GM12878 (cell line): ENCODE measurements around the gene BORCS5. TPM values are rescaled to one million over a fixed set of nuclear protein-coding genes. Genes with fewer than 3 reads are reported as not detected.

Experiments used
- ATAC-seq: fragments of 200-7000 bp; cut with Tn5 transposase; 3 replicates; pipeline ENCODE4 v1.9.1; 2020; ENCODE audit warnings: mild to moderate bottlenecking, moderate library complexity
- BruUV-seq: library from RNA; stranded (reverse); fragments of 400-500 nt; replicated peaks from 2 replicates; lab custom pipeline; 2021; lab: Mats Ljungman, UMichigan
- CTCF ChIA-PET: fragments of 300-600 bp; sonication (Branson Sonifier 250); formaldehyde crosslinking; extraction: SDS; loops from one replicate; lab custom pipeline; 2021; ENCODE audit warnings: inconsistent platforms; lab: Yijun Ruan, JAX
- POLR2A ChIA-PET: fragments of 350-600 bp; formaldehyde crosslinking; extraction: SDS; loops from one replicate; lab custom pipeline; 2021; ENCODE audit warnings: inconsistent platforms; lab: Charles Lee
- RAD21 ChIA-PET: fragments of 300-600 bp; sonication (Branson Sonifier 250); formaldehyde crosslinking; loops from one replicate; lab custom pipeline; 2023; ENCODE audit warnings: antibody characterized with exemption; ENCODE audit not compliant: unreplicated experiment; lab: Charles Lee
- SMC1A ChIA-PET: fragments of 300-600 bp; sonication (Branson Sonifier 250); formaldehyde crosslinking; loops from one replicate; lab custom pipeline; 2023; ENCODE audit not compliant: unreplicated experiment, uncharacterized antibody; lab: Charles Lee
- DNase-seq: peaks from one replicate; pipeline ENCODE4 v3.0.0-alpha.2; 2011; ENCODE audit warnings: low read depth, low spot score
- FAIRE-seq: peaks from 3 replicates; lab custom pipeline; 2011; peaks lifted over from hg19 to GRCh38; lab: Jason Lieb, UNC
- H2AFZ ChIP-seq: 2 replicates; pipeline ENCODE4 v1.6.0; 2011; ENCODE audit warnings: low read depth, low read length, control low read depth; ENCODE audit not compliant: control insufficient read depth
- H3K27ac ChIP-seq: 2 replicates; pipeline ENCODE4 v1.5.1; 2011; ENCODE audit warnings: control low read depth; ENCODE audit not compliant: control insufficient read depth, insufficient read depth
- H3K27me3 ChIP-seq, 2 experiments: replicated peaks in 1 of 2; 2 replicates each; pipeline versions ENCODE4 v1.6.0 to v1.6.1; 2011; ENCODE audit warnings: low read length in 1 of 2; ENCODE audit not compliant: control insufficient read depth in 2 of 2, insufficient read depth in 2 of 2
- H3K36me3 ChIP-seq, 2 experiments: 2 replicates each; pipeline ENCODE4 v1.5.1; 2011; ENCODE audit warnings: low read length in 1 of 2; ENCODE audit not compliant: control insufficient read depth in 2 of 2, insufficient read depth in 2 of 2
- H3K4me1 ChIP-seq: 2 replicates; pipeline ENCODE4 v1.6.1; 2011; ENCODE audit warnings: mild to moderate bottlenecking, low read length, moderate library complexity, mixed read lengths; ENCODE audit not compliant: control insufficient read depth, insufficient read depth
- H3K4me2 ChIP-seq: 2 replicates; pipeline ENCODE4 v1.6.0; 2011; ENCODE audit warnings: control low read depth; ENCODE audit not compliant: control insufficient read depth, insufficient read depth
- H3K4me3 ChIP-seq: fragments of 200-600 bp; sonication (generic); 2 replicates; pipeline ENCODE4 v1.5.1; 2016
- H3K79me2 ChIP-seq: 2 replicates; pipeline ENCODE4 v1.6.0; 2011; ENCODE audit warnings: low read length; ENCODE audit not compliant: control insufficient read depth, insufficient read depth
- H3K9ac ChIP-seq: 2 replicates; pipeline ENCODE4 v1.8.0; 2011; ENCODE audit warnings: low read length, control low read depth, mixed read lengths; ENCODE audit not compliant: control insufficient read depth, insufficient read depth
- H3K9me3 ChIP-seq: replicated peaks from 3 replicates; pipeline ENCODE4 v1.5.1; 2011; ENCODE audit warnings: mild to moderate bottlenecking, low read length; ENCODE audit not compliant: control insufficient read depth, insufficient read depth
- H4K20me1 ChIP-seq: 2 replicates; pipeline ENCODE4 v1.6.0; 2011; ENCODE audit not compliant: control insufficient read depth, insufficient read depth
- ATF7 ChIP-seq: fragments of 450-650 bp; IDR thresholded peaks from 2 replicates; pipeline ENCODE4 v1.6.1; 2016; ENCODE audit warnings: low read depth, mild to moderate bottlenecking
- CBX3 ChIP-seq: fragments of 200-600 bp; sonication (generic); IDR thresholded peaks from 2 replicates; pipeline ENCODE4 v1.6.1; 2016; ENCODE audit warnings: low read depth, borderline replicate concordance
- CREB1 ChIP-seq: IDR thresholded peaks from 2 replicates; pipeline ENCODE4 v1.6.1; 2012; ENCODE audit warnings: low read depth, mild to moderate bottlenecking, inconsistent platforms
- DPF2 ChIP-seq: fragments of 450-650 bp; IDR thresholded peaks from 2 replicates; pipeline ENCODE4 v1.6.1; 2017; ENCODE audit warnings: mild to moderate bottlenecking
- ELK1 ChIP-seq: IDR thresholded peaks from 2 replicates; pipeline ENCODE4 v1.6.1; 2012; ENCODE audit warnings: low read depth, low read length, improper control_type of control experiment
- HSF1 ChIP-seq: fragments of 150-350 bp; IDR thresholded peaks from 2 replicates; pipeline ENCODE4 v1.6.1; 2014; ENCODE audit warnings: mild to moderate bottlenecking, low read depth, low read length
- MEF2B ChIP-seq: fragments of 450-650 bp; IDR thresholded peaks from 2 replicates; pipeline ENCODE4 v1.6.1; 2018; ENCODE audit warnings: mild to moderate bottlenecking, moderate library complexity; ENCODE audit not compliant: partially characterized antibody, poor library complexity, severe bottlenecking
- MTA2 ChIP-seq: fragments of 450-650 bp; IDR thresholded peaks from 2 replicates; pipeline ENCODE4 v1.6.1; 2016; ENCODE audit warnings: low read depth, mild to moderate bottlenecking, moderate library complexity
- PAX5 ChIP-seq: IDR thresholded peaks from 2 replicates; pipeline ENCODE4 v1.6.1; 2011; ENCODE audit warnings: low read depth, low read length, borderline replicate concordance
- RBBP5 ChIP-seq: fragments of 200-600 bp; sonication (generic); conservative IDR thresholded peaks from 2 replicates; pipeline ENCODE4 v1.6.1; 2016
- SMAD1 ChIP-seq: fragments of 450-650 bp; IDR thresholded peaks from 2 replicates; pipeline ENCODE4 v1.6.1; 2018; ENCODE audit warnings: mild to moderate bottlenecking, low read depth; ENCODE audit not compliant: partially characterized antibody
- ZNF687 ChIP-seq: fragments of 450-650 bp; IDR thresholded peaks from 2 replicates; pipeline ENCODE4 v1.6.1; 2017; ENCODE audit warnings: mild to moderate bottlenecking, moderate library complexity
- WGBS: methylation state at CpG from one replicate; pipeline ENCODE4 v1.1.6; 2016; ENCODE audit warnings: low lambda C conversion rate; ENCODE audit not compliant: insufficient replicate concordance, insufficient coverage; ENCODE audit errors: missing lambda C conversion rate; 5-methylcytosine and 5-hydroxymethylcytosine counted together
- in situ Hi-C: fragments of 300-500 bp; cut with MboI; formaldehyde crosslinking; loops from 9 replicates; pipeline ENCODE4 v1.14.3; 2018; ENCODE audit warnings: mixed read lengths
- intact Hi-C: fragments of 100-400 bp; cut with micrococcal nuclease; formaldehyde crosslinking; loops from one replicate; pipeline ENCODE4 v1.14.2; 2022; ENCODE audit not compliant: unreplicated experiment
- polyA plus RNA-seq, 11 experiments: library from polyadenylated mRNA; depleted of rRNA in 4 of 11; unstranded in 6 of 11; stranded (reverse) in 5 of 11; fragments of >200 nt; fragmentation: Nextera tagmentation in 4 of 11; fragmentation: Illumina TruSeq in 1 of 11; extraction: Ambion mirVana in 4 of 11; extraction: Trizol in 1 of 11; gene quantifications; 1 replicate in 1 of 11; 2 replicates in 10 of 11; pipeline versions ENCODE4 v1.2.1 to v1.2.3, GENCODE V29; 2011 to 2016; ENCODE audit warnings: inconsistent platforms in 2 of 11, missing spikeins in 2 of 11, low read depth in 1 of 11
- total RNA-seq, 4 experiments: library from RNA; depleted of rRNA in 3 of 4; stranded (reverse); fragments of >200 nt in 3 of 4; fragmentation: Illumina TruSeq in 1 of 4; extraction: Trizol in 1 of 4; gene quantifications; 2 replicates each; pipeline versions ENCODE4 v1.2.1 to v1.2.3, GENCODE V29; 2013 to 2021

BORCS5 gene
- total and polyA plus RNA-seq, 10 of the 15 experiments (the other 5 are each of a cell fraction or from before 2014, with no cell fraction given) = 1.4 to 39.7 (median 16.1) TPM

GRCh38 chr12:12518464-12518845 lies 161.6 kb downstream of the BORCS5 start:
- H3K4me3 ChIP-seq = no peak overlapping the region
- no peak overlapping the region for H3K27ac ChIP-seq
- no peaks in the 10 kb centered on the region for H3K27me3 ChIP-seq
- ChIA-PET POLR2A (interaction anchor here (0.9 to 5.2 kb wide), 8 partner anchors 9 to 36 kb away, joined by 3 to 19 read pairs (median 4); no protein-coding TSS in a partner anchor), CTCF (interaction anchor here (1.1 to 1.7 kb wide), 6 partner anchors 7 to 88 kb away, joined by 3 to 6 read pairs (median 4); no protein-coding TSS in a partner anchor), SMC1A (interaction anchor here (0.8 to 5.2 kb wide), 10 partner anchors 8 to 141 kb away, joined by 3 to 34 read pairs (median 6); no protein-coding TSS in a partner anchor), RAD21 (interaction anchor here (2.7 kb wide), 1 partner anchor 15 kb away, joined by 8 read pairs; no protein-coding TSS in a partner anchor)
- H4K20me1 ChIP-seq = no peaks in the 10 kb centered on the region
- no peak overlapping the region for H2AFZ ChIP-seq
- no peaks in the 10 kb centered on the region for H3K79me2 ChIP-seq
- BruUV-seq = no TSS peak
- no peak overlapping the region for H3K9ac ChIP-seq
- ATAC-seq (no peak), FAIRE-seq (no peak), DNase-seq (no peak)
- peaks cover 0 to 6% of the 10 kb centered on the region in 2 experiments for H3K36me3 ChIP-seq
- no peaks in the 10 kb centered on the region for H3K4me1 ChIP-seq
- intact Hi-C loops = no loop called here
- H3K4me2 ChIP-seq = no peak overlapping the region
- in situ Hi-C loops = no loop called here
- 98% methylated on average over 2 of the region's 3 CpGs for WGBS
- H3K9me3 ChIP-seq = no peaks in the 10 kb centered on the region
- TF ChIP-seq PAX5 (no peak), ELK1 (no peak), HSF1 (no peak), ATF7 (no peak), CREB1 (no peak), MTA2 (no peak), CBX3 (no peak), DPF2 (no peak), ZNF687 (no peak), SMAD1 (no peak), MEF2B (no peak), RBBP5 (no peak)
